NT2/D1 (cell line): ENCODE results near the gene SEC24D.

Source experiments
- SUZ12 ChIP-seq: IDR thresholded peaks from 2 replicates; pipeline ENCODE4 v1.6.1; 2011; ENCODE audit not compliant: insufficient read length, insufficient read depth; ENCODE audit errors: extremely low read depth
- YY1 ChIP-seq: IDR thresholded peaks from 2 replicates; pipeline ENCODE4 v1.6.1; 2011; ENCODE audit not compliant: insufficient read length, insufficient read depth
- ZNF274 ChIP-seq: IDR thresholded peaks from 2 replicates; pipeline ENCODE4 v1.6.1; 2011; ENCODE audit warnings: mild to moderate bottlenecking, low read depth, low read length

DNA sequence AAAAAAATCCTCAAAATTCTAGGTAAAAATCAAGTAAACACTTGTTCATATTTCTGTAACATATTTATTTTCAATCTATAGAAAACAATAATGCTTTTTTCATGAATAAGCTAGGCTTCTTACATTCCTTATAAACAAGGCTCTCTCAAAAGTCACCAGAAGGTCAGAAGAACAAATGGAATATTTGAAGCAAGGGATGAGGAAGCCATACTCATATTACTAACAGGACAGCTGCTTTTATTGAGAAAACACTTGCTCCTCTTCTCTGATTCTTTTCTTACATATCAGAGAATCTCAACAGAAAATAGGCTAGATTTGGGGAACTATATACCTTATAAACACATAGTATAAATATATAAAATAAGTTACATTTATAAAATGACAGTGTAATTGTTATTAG, 82.8 kb downstream of the SEC24D start:
- TF ChIP-seq SUZ12 (no peak), ZNF274 (no peak), YY1 (no peak)
